ENCODE data around the gene EXOSC5. TPM values are rescaled to one million over a fixed set of nuclear protein-coding genes. Genes with fewer than 3 reads are reported as not detected.

The EXOSC5 gene
- total and polyA plus RNA-seq, 9 of the 15 experiments (the other 6 are each of a cell fraction or from before 2014, with no cell fraction given), result 10.9 to 75.5 (median 37.8) TPM

DNA sequence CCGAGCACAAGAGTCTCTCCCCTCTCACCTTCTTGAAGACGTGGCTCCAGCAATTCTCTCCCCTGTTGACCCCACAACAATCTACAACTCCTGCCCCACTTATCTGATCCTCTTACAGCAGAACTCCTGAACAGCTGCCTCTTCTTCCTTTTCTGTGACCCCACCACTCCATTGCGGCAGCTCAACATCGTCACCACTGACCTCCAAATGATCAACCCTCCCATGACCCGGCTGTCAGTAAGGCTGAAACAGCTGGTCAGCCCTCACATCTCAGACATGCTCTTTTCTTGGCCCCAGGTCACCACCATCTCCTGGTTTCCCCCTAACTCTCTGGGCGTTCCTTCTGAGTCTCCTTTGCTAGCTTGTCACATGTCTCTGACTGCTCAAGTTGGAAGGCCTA lies 1.8 kb downstream of the EXOSC5 start (continued):
- TF ChIP-seq ZNF589 (CRISPR knock-in tag; IDR thresholded peaks at IDR 0.05; ENCODE audit: low read depth), result no peak
- no peak for TF ChIP-seq CBX1 (IDR thresholded peaks at IDR 0.05; ENCODE audit: low read depth)
- TF ChIP-seq DPF2 (IDR thresholded peaks at IDR 0.05), result peak; percentile 56; the same call in 1 of the 2 replicates
- no peak for TF ChIP-seq SP1 (CRISPR knock-in tag; IDR thresholded peaks at IDR 0.05)
- no peak for TF ChIP-seq PML (IDR thresholded peaks at IDR 0.05; ENCODE audit: low read length)
- TF ChIP-seq MCM2 (IDR thresholded peaks at IDR 0.05; ENCODE audit: low read depth), result no peak
- no peak for TF ChIP-seq ZNF224 (CRISPR knock-in tag; IDR thresholded peaks at IDR 0.05)
- no peak for TF ChIP-seq CBX8 (IDR thresholded peaks at IDR 0.05; ENCODE audit: borderline replicate concordance, extremely low read depth, low read depth, low read length, poor library complexity, severe bottlenecking)
- no peak for TF ChIP-seq ZNF785 (CRISPR knock-in tag; IDR thresholded peaks at IDR 0.05)
- TF ChIP-seq, protein P1, sequence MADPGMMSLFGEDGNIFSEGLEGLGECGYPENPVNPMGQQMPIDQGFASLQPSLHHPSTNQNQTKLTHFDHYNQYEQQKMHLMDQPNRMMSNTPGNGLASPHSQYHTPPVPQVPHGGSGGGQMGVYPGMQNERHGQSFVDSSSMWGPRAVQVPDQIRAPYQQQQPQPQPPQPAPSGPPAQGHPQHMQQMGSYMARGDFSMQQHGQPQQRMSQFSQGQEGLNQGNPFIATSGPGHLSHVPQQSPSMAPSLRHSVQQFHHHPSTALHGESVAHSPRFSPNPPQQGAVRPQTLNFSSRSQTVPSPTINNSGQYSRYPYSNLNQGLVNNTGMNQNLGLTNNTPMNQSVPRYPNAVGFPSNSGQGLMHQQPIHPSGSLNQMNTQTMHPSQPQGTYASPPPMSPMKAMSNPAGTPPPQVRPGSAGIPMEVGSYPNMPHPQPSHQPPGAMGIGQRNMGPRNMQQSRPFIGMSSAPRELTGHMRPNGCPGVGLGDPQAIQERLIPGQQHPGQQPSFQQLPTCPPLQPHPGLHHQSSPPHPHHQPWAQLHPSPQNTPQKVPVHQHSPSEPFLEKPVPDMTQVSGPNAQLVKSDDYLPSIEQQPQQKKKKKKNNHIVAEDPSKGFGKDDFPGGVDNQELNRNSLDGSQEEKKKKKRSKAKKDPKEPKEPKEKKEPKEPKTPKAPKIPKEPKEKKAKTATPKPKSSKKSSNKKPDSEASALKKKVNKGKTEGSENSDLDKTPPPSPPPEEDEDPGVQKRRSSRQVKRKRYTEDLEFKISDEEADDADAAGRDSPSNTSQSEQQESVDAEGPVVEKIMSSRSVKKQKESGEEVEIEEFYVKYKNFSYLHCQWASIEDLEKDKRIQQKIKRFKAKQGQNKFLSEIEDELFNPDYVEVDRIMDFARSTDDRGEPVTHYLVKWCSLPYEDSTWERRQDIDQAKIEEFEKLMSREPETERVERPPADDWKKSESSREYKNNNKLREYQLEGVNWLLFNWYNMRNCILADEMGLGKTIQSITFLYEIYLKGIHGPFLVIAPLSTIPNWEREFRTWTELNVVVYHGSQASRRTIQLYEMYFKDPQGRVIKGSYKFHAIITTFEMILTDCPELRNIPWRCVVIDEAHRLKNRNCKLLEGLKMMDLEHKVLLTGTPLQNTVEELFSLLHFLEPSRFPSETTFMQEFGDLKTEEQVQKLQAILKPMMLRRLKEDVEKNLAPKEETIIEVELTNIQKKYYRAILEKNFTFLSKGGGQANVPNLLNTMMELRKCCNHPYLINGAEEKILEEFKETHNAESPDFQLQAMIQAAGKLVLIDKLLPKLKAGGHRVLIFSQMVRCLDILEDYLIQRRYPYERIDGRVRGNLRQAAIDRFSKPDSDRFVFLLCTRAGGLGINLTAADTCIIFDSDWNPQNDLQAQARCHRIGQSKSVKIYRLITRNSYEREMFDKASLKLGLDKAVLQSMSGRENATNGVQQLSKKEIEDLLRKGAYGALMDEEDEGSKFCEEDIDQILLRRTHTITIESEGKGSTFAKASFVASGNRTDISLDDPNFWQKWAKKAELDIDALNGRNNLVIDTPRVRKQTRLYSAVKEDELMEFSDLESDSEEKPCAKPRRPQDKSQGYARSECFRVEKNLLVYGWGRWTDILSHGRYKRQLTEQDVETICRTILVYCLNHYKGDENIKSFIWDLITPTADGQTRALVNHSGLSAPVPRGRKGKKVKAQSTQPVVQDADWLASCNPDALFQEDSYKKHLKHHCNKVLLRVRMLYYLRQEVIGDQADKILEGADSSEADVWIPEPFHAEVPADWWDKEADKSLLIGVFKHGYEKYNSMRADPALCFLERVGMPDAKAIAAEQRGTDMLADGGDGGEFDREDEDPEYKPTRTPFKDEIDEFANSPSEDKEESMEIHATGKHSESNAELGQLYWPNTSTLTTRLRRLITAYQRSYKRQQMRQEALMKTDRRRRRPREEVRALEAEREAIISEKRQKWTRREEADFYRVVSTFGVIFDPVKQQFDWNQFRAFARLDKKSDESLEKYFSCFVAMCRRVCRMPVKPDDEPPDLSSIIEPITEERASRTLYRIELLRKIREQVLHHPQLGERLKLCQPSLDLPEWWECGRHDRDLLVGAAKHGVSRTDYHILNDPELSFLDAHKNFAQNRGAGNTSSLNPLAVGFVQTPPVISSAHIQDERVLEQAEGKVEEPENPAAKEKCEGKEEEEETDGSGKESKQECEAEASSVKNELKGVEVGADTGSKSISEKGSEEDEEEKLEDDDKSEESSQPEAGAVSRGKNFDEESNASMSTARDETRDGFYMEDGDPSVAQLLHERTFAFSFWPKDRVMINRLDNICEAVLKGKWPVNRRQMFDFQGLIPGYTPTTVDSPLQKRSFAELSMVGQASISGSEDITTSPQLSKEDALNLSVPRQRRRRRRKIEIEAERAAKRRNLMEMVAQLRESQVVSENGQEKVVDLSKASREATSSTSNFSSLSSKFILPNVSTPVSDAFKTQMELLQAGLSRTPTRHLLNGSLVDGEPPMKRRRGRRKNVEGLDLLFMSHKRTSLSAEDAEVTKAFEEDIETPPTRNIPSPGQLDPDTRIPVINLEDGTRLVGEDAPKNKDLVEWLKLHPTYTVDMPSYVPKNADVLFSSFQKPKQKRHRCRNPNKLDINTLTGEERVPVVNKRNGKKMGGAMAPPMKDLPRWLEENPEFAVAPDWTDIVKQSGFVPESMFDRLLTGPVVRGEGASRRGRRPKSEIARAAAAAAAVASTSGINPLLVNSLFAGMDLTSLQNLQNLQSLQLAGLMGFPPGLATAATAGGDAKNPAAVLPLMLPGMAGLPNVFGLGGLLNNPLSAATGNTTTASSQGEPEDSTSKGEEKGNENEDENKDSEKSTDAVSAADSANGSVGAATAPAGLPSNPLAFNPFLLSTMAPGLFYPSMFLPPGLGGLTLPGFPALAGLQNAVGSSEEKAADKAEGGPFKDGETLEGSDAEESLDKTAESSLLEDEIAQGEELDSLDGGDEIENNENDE (IDR thresholded peaks at IDR 0.05; ENCODE audit: low read depth, low read length), result no peak
- TF ChIP-seq, protein P2, sequence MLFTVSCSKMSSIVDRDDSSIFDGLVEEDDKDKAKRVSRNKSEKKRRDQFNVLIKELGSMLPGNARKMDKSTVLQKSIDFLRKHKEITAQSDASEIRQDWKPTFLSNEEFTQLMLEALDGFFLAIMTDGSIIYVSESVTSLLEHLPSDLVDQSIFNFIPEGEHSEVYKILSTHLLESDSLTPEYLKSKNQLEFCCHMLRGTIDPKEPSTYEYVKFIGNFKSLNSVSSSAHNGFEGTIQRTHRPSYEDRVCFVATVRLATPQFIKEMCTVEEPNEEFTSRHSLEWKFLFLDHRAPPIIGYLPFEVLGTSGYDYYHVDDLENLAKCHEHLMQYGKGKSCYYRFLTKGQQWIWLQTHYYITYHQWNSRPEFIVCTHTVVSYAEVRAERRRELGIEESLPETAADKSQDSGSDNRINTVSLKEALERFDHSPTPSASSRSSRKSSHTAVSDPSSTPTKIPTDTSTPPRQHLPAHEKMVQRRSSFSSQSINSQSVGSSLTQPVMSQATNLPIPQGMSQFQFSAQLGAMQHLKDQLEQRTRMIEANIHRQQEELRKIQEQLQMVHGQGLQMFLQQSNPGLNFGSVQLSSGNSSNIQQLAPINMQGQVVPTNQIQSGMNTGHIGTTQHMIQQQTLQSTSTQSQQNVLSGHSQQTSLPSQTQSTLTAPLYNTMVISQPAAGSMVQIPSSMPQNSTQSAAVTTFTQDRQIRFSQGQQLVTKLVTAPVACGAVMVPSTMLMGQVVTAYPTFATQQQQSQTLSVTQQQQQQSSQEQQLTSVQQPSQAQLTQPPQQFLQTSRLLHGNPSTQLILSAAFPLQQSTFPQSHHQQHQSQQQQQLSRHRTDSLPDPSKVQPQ (CRISPR knock-in tag; IDR thresholded peaks at IDR 0.05; ENCODE audit: borderline replicate concordance), result no peak
- TF ChIP-seq, protein P3, sequence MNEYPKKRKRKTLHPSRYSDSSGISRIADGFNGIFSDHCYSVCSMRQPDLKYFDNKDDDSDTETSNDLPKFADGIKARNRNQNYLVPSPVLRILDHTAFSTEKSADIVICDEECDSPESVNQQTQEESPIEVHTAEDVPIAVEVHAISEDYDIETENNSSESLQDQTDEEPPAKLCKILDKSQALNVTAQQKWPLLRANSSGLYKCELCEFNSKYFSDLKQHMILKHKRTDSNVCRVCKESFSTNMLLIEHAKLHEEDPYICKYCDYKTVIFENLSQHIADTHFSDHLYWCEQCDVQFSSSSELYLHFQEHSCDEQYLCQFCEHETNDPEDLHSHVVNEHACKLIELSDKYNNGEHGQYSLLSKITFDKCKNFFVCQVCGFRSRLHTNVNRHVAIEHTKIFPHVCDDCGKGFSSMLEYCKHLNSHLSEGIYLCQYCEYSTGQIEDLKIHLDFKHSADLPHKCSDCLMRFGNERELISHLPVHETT (CRISPR knock-in tag; conservative IDR thresholded peaks at IDR 0.05 in 1 of 2, IDR thresholded peaks at IDR 0.05 in 1 of 2), result no peak
- no peak for TF ChIP-seq HNRNPUL1 (IDR thresholded peaks at IDR 0.05; ENCODE audit: low read length)
- TF ChIP-seq RNF2 (IDR thresholded peaks at IDR 0.05), result no peak
